ENCODE data around the gene NOTUM. TPM values are rescaled to one million over a fixed set of nuclear protein-coding genes. Genes with fewer than 3 reads are reported as not detected.

Gene NOTUM
- total RNA-seq, 2 experiments from 2014 or later: 0.88 to 4.4 TPM

DNA sequence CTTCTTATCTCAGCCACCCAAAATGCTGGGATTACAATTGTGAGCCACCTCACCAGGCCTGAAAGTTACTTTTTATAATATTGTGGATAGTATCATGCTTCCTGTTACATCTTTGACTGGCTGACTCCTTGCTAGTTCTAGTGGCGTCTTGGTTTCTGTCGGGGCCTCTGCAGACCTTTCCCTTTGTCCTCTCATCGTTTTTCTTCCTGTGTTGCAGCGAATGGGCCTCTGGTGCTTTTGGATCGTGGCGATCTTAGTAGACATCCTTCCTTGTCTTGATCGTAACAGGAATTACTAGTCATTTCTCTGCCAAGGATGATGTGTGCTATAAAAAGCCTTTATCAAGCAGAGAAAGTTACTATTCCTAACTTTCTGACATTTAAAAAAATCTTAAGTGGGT lies 37.2 kb upstream of the NOTUM start:
- Histone ChIP-seq H3K79me2 (ENCODE audit: insufficient read depth, low read depth, low read length) (no peaks in the 10 kb centered on the region), H3K4me3 (ENCODE audit: low read depth, low read length, poor library complexity, severe bottlenecking) (no peak overlapping the region), H3K9me3 (ENCODE audit: low read length) (no peaks in the 10 kb centered on the region), H2AFZ (ENCODE audit: low read length) (no peak overlapping the region), H3K36me3 (ENCODE audit: insufficient read depth, low read length) (peaks cover 8% of the 10 kb centered on the region; the same call in 1 of the 2 replicates), H3K27ac (ENCODE audit: low read depth, low read length, poor library complexity, severe bottlenecking) (no peak overlapping the region), H3K4me2 (ENCODE audit: low read length) (no peak overlapping the region), H4K20me1 (ENCODE audit: insufficient read depth, low read length) (no peaks in the 10 kb centered on the region), H3K4me1 (ENCODE audit: insufficient read depth, low read length, poor library complexity, severe bottlenecking) (no peaks in the 10 kb centered on the region), H3K9me2 (ENCODE audit: insufficient read depth, low read length) (no peaks in the 10 kb centered on the region)
- POLR2A ChIA-PET: no interaction called here
- no peak for DNase-seq (ENCODE audit: low spot score)
- CTCF ChIA-PET (ENCODE audit: unreplicated experiment): no interaction called here
- intact Hi-C loops (cut with micrococcal nuclease; ENCODE audit: unreplicated experiment): no loop called here
- no peak for TF ChIP-seq EZH2phosphoT487 (IDR thresholded peaks at IDR 0.05; ENCODE audit: borderline replicate concordance, low read depth, low read length)
- TF ChIP-seq, protein P1, sequence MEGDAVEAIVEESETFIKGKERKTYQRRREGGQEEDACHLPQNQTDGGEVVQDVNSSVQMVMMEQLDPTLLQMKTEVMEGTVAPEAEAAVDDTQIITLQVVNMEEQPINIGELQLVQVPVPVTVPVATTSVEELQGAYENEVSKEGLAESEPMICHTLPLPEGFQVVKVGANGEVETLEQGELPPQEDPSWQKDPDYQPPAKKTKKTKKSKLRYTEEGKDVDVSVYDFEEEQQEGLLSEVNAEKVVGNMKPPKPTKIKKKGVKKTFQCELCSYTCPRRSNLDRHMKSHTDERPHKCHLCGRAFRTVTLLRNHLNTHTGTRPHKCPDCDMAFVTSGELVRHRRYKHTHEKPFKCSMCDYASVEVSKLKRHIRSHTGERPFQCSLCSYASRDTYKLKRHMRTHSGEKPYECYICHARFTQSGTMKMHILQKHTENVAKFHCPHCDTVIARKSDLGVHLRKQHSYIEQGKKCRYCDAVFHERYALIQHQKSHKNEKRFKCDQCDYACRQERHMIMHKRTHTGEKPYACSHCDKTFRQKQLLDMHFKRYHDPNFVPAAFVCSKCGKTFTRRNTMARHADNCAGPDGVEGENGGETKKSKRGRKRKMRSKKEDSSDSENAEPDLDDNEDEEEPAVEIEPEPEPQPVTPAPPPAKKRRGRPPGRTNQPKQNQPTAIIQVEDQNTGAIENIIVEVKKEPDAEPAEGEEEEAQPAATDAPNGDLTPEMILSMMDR (conservative IDR thresholded peaks at IDR 0.05; ENCODE audit: low read length): no peak
- BruUV-seq (replicated peaks): no TSS peak

GRCh38 chr17:81996757-81997441 lies 35.9 kb upstream of the NOTUM start:
- BruUV-seq (replicated peaks): no TSS peak
- DNase-seq (ENCODE audit: low spot score): no peak
- TF ChIP-seq EZH2phosphoT487 (IDR thresholded peaks at IDR 0.05; ENCODE audit: borderline replicate concordance, low read depth, low read length): no peak
- TF ChIP-seq, protein P1 (conservative IDR thresholded peaks at IDR 0.05; ENCODE audit: low read length): no peak
- H3K4me2 ChIP-seq (ENCODE audit: low read length): no peak overlapping the region
- no peaks in the 10 kb centered on the region for H3K4me1 ChIP-seq (ENCODE audit: insufficient read depth, low read length, poor library complexity, severe bottlenecking)
- H3K27ac ChIP-seq (ENCODE audit: low read depth, low read length, poor library complexity, severe bottlenecking): no peak overlapping the region
- ChIA-PET CTCF (ENCODE audit: unreplicated experiment) (no interaction called here), POLR2A (interaction anchor here (1.1 kb wide), 2 partner anchors 20 to 41 kb away, joined by 3 read pairs; partner anchors contain the start of genes ASPSCR1 and DCXR)
- no peaks in the 10 kb centered on the region for H3K9me2 ChIP-seq (ENCODE audit: insufficient read depth, low read length)
- no peaks in the 10 kb centered on the region for H3K9me3 ChIP-seq (ENCODE audit: low read length)
- H4K20me1 ChIP-seq (ENCODE audit: insufficient read depth, low read length): no peaks in the 10 kb centered on the region
- H2AFZ ChIP-seq (ENCODE audit: low read length): no peak overlapping the region
- intact Hi-C loops (cut with micrococcal nuclease; ENCODE audit: unreplicated experiment): no loop called here
- H3K36me3 ChIP-seq (ENCODE audit: insufficient read depth, low read length): peaks cover 8% of the 10 kb centered on the region; the same call in 1 of the 2 replicates
- H3K79me2 ChIP-seq (ENCODE audit: insufficient read depth, low read depth, low read length): no peaks in the 10 kb centered on the region
- H3K4me3 ChIP-seq (ENCODE audit: low read depth, low read length, poor library complexity, severe bottlenecking): no peak overlapping the region

DNA sequence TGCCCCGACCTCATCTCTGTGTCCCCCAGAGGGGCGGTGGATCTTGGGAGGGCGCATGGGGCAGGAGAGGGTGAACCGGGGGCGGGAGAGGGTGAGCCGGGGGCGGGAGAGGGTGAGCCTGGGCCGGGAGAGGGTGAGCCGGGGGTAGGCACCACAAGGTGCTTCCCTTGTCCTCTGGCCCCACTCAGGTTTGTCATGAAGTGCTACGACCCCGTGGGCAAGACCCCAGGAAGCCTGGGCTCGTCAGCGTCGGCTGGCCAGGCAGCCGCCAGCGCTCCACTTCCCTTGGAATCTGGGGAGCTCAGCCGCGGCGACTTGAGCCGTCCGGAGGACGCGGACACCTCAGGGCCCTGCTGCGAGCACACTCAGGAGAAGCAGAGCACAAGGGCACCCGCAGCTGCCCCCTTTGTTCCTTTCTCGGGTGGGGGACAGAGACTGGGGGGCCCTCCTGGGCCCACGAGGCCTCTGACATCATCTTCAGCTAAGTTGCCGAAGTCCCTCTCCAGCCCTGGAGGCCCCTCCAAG lies 35.3 kb upstream of the NOTUM start:
- no peak overlapping the region for H3K4me2 ChIP-seq (ENCODE audit: low read length)
- no peak overlapping the region for H3K4me3 ChIP-seq (ENCODE audit: low read depth, low read length, poor library complexity, severe bottlenecking)
- ChIA-PET CTCF (ENCODE audit: unreplicated experiment) (interaction anchor here (0.5 kb wide), 1 partner anchor 8 kb away, joined by 4 read pairs; no protein-coding TSS in a partner anchor), POLR2A (interaction anchor here (1.1 kb wide), 1 partner anchor 41 kb away, joined by 3 read pairs; the partner anchor contains the start of gene DCXR)
- H3K79me2 ChIP-seq (ENCODE audit: insufficient read depth, low read depth, low read length): no peaks in the 10 kb centered on the region
- H3K36me3 ChIP-seq (ENCODE audit: insufficient read depth, low read length): peaks cover 8% of the 10 kb centered on the region; the same call in 1 of the 2 replicates
- no peak overlapping the region for H3K27ac ChIP-seq (ENCODE audit: low read depth, low read length, poor library complexity, severe bottlenecking)
- no peaks in the 10 kb centered on the region for H3K9me2 ChIP-seq (ENCODE audit: insufficient read depth, low read length)
- intact Hi-C loops (cut with micrococcal nuclease; ENCODE audit: unreplicated experiment): no loop called here
- no peak for DNase-seq (ENCODE audit: low spot score)
- H3K9me3 ChIP-seq (ENCODE audit: low read length): no peaks in the 10 kb centered on the region
- no peak overlapping the region for H2AFZ ChIP-seq (ENCODE audit: low read length)
- TF ChIP-seq, protein P1 (conservative IDR thresholded peaks at IDR 0.05; ENCODE audit: low read length): no peak
- no peak for TF ChIP-seq EZH2phosphoT487 (IDR thresholded peaks at IDR 0.05; ENCODE audit: borderline replicate concordance, low read depth, low read length)
- no peaks in the 10 kb centered on the region for H4K20me1 ChIP-seq (ENCODE audit: insufficient read depth, low read length)
- H3K4me1 ChIP-seq (ENCODE audit: insufficient read depth, low read length, poor library complexity, severe bottlenecking): no peaks in the 10 kb centered on the region
- no TSS peak for BruUV-seq (replicated peaks)
